ENCODE measurements around the gene C11orf68.

- TF ChIP-seq POLR2A (IDR thresholded peaks at IDR 0.05; ENCODE audit: low read depth, low read length) (no peak), TAF1 (IDR thresholded peaks at IDR 0.05; ENCODE audit: borderline replicate concordance, low read depth, low read length) (no peak), POLR2AphosphoS5 (IDR thresholded peaks at IDR 0.05; ENCODE audit: low read depth, low read length) (no peak)
Observed at GRCh38 chr11:65916391-65916790, 2.5 kb downstream of the C11orf68 start.

All from GM12892 (cell line).